GM12878 (cell line): Measurements from ENCODE around the gene EHD4. TPM values are rescaled to one million over a fixed set of nuclear protein-coding genes. Genes with fewer than 3 reads are reported as not detected.
A peak's percentile ranks its signal among the peaks of the same experiment; 100 is the strongest.

ENCODE experiments used
- ATAC-seq: fragments of 200-7000 bp; cut with Tn5 transposase; 3 replicates; pipeline ENCODE4 v1.9.1; 2020; ENCODE audit warnings: mild to moderate bottlenecking, moderate library complexity
- BruUV-seq: library from RNA; stranded (reverse); fragments of 400-500 nt; replicated peaks from 2 replicates; lab custom pipeline; 2021; lab: Mats Ljungman, UMichigan
- CTCF ChIA-PET: fragments of 300-600 bp; sonication (Branson Sonifier 250); formaldehyde crosslinking; extraction: SDS; loops from one replicate; lab custom pipeline; 2021; ENCODE audit warnings: inconsistent platforms; lab: Yijun Ruan, JAX
- POLR2A ChIA-PET: fragments of 350-600 bp; formaldehyde crosslinking; extraction: SDS; loops from one replicate; lab custom pipeline; 2021; ENCODE audit warnings: inconsistent platforms; lab: Charles Lee
- RAD21 ChIA-PET: fragments of 300-600 bp; sonication (Branson Sonifier 250); formaldehyde crosslinking; loops from one replicate; lab custom pipeline; 2023; ENCODE audit warnings: antibody characterized with exemption; ENCODE audit not compliant: unreplicated experiment; lab: Charles Lee
- SMC1A ChIA-PET: fragments of 300-600 bp; sonication (Branson Sonifier 250); formaldehyde crosslinking; loops from one replicate; lab custom pipeline; 2023; ENCODE audit not compliant: unreplicated experiment, uncharacterized antibody; lab: Charles Lee
- DNase-seq: peaks from one replicate; pipeline ENCODE4 v3.0.0-alpha.2; 2011; ENCODE audit warnings: low read depth, low spot score
- FAIRE-seq: peaks from 3 replicates; lab custom pipeline; 2011; peaks lifted over from hg19 to GRCh38; lab: Jason Lieb, UNC
- H2AFZ ChIP-seq: 2 replicates; pipeline ENCODE4 v1.6.0; 2011; ENCODE audit warnings: low read depth, low read length, control low read depth; ENCODE audit not compliant: control insufficient read depth
- H3K27ac ChIP-seq: 2 replicates; pipeline ENCODE4 v1.5.1; 2011; ENCODE audit warnings: control low read depth; ENCODE audit not compliant: control insufficient read depth, insufficient read depth
- H3K27me3 ChIP-seq, 2 experiments: replicated peaks in 1 of 2; 2 replicates each; pipeline versions ENCODE4 v1.6.0 to v1.6.1; 2011; ENCODE audit warnings: low read length in 1 of 2; ENCODE audit not compliant: control insufficient read depth in 2 of 2, insufficient read depth in 2 of 2
- H3K36me3 ChIP-seq, 2 experiments: 2 replicates each; pipeline ENCODE4 v1.5.1; 2011; ENCODE audit warnings: low read length in 1 of 2; ENCODE audit not compliant: control insufficient read depth in 2 of 2, insufficient read depth in 2 of 2
- H3K4me1 ChIP-seq: 2 replicates; pipeline ENCODE4 v1.6.1; 2011; ENCODE audit warnings: mild to moderate bottlenecking, low read length, moderate library complexity, mixed read lengths; ENCODE audit not compliant: control insufficient read depth, insufficient read depth
- H3K4me2 ChIP-seq: 2 replicates; pipeline ENCODE4 v1.6.0; 2011; ENCODE audit warnings: control low read depth; ENCODE audit not compliant: control insufficient read depth, insufficient read depth
- H3K4me3 ChIP-seq: fragments of 200-600 bp; sonication (generic); 2 replicates; pipeline ENCODE4 v1.5.1; 2016
- H3K79me2 ChIP-seq: 2 replicates; pipeline ENCODE4 v1.6.0; 2011; ENCODE audit warnings: low read length; ENCODE audit not compliant: control insufficient read depth, insufficient read depth
- H3K9ac ChIP-seq: 2 replicates; pipeline ENCODE4 v1.8.0; 2011; ENCODE audit warnings: low read length, control low read depth, mixed read lengths; ENCODE audit not compliant: control insufficient read depth, insufficient read depth
- H3K9me3 ChIP-seq: replicated peaks from 3 replicates; pipeline ENCODE4 v1.5.1; 2011; ENCODE audit warnings: mild to moderate bottlenecking, low read length; ENCODE audit not compliant: control insufficient read depth, insufficient read depth
- H4K20me1 ChIP-seq: 2 replicates; pipeline ENCODE4 v1.6.0; 2011; ENCODE audit not compliant: control insufficient read depth, insufficient read depth
- ASH2L ChIP-seq: fragments of 300-600, 200-600 bp; sonication (generic); IDR thresholded peaks from 2 replicates; pipeline ENCODE4 v1.6.1; 2017; ENCODE audit warnings: low read depth, mild to moderate bottlenecking, borderline replicate concordance
- MTA2 ChIP-seq: fragments of 450-650 bp; IDR thresholded peaks from 2 replicates; pipeline ENCODE4 v1.6.1; 2016; ENCODE audit warnings: low read depth, mild to moderate bottlenecking, moderate library complexity
- PAX5 ChIP-seq: IDR thresholded peaks from 2 replicates; pipeline ENCODE4 v1.6.1; 2011; ENCODE audit warnings: low read depth, low read length, borderline replicate concordance
- WGBS: methylation state at CpG from one replicate; pipeline ENCODE4 v1.1.6; 2016; ENCODE audit warnings: low lambda C conversion rate; ENCODE audit not compliant: insufficient replicate concordance, insufficient coverage; ENCODE audit errors: missing lambda C conversion rate; 5-methylcytosine and 5-hydroxymethylcytosine counted together
- in situ Hi-C: fragments of 300-500 bp; cut with MboI; formaldehyde crosslinking; loops from 9 replicates; pipeline ENCODE4 v1.14.3; 2018; ENCODE audit warnings: mixed read lengths
- intact Hi-C: fragments of 100-400 bp; cut with micrococcal nuclease; formaldehyde crosslinking; loops from one replicate; pipeline ENCODE4 v1.14.2; 2022; ENCODE audit not compliant: unreplicated experiment
- polyA plus RNA-seq, 11 experiments: library from polyadenylated mRNA; depleted of rRNA in 4 of 11; unstranded in 6 of 11; stranded (reverse) in 5 of 11; fragments of >200 nt; fragmentation: Nextera tagmentation in 4 of 11; fragmentation: Illumina TruSeq in 1 of 11; extraction: Ambion mirVana in 4 of 11; extraction: Trizol in 1 of 11; gene quantifications; 1 replicate in 1 of 11; 2 replicates in 10 of 11; pipeline versions ENCODE4 v1.2.1 to v1.2.3, GENCODE V29; 2011 to 2016; ENCODE audit warnings: inconsistent platforms in 2 of 11, missing spikeins in 2 of 11, low read depth in 1 of 11
- total RNA-seq, 4 experiments: library from RNA; depleted of rRNA in 3 of 4; stranded (reverse); fragments of >200 nt in 3 of 4; fragmentation: Illumina TruSeq in 1 of 4; extraction: Trizol in 1 of 4; gene quantifications; 2 replicates each; pipeline versions ENCODE4 v1.2.1 to v1.2.3, GENCODE V29; 2013 to 2021

The EHD4 gene
- total and polyA plus RNA-seq, 10 of the 15 experiments (the other 5 are each of a cell fraction or from before 2014, with no cell fraction given): 4.2 to 62.9 (median 44.7) TPM

DNA sequence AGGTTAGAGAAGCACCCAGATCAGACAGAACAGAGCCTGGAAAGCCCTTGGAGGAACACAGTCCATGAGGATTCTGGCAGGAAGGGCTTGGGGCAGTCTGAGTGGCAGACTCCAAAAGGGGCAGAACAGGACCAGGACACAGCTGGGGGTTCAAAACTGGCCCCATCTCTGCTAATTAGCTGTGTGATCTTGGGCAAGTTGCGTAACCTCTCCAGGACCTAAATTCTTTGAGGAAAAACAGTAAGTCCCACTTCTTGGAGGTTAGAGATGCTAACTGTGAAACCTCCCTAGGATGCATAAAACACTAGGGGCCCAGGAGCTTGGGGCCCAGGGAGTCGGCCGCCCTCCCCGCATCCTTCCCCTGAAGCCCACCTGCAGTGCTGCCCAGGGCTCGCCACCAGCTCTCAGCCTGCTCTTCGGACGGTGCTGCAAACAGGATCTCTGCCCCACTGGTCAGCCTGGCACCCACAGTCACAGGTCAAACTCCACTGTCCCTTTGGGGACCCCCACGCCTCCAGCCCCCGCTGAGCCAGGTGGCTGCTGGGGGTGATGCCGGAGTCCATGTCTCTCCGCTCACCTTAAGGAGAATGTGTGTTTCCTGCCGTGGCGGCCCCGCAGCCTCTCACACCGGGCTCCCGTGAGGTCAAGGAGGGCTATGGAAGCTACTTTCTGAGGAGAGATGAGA lies 121.7 kb downstream of the EHD4 start:
- Histone ChIP-seq H3K79me2 (no peaks in the 10 kb centered on the region), H3K4me2 (no peak overlapping the region), H3K4me1 (no peaks in the 10 kb centered on the region), H2AFZ (no peak overlapping the region), H3K9me3 (no peaks in the 10 kb centered on the region), H3K4me3 (no peak overlapping the region), H3K9ac (no peak overlapping the region), H3K27me3 (no peaks in the 10 kb centered on the region), H4K20me1 (no peaks in the 10 kb centered on the region; the same call in 1 of the 2 replicates), H3K27ac (no peak overlapping the region), H3K36me3 (no peaks in the 10 kb centered on the region; a peak in 1 of 4 replicates)
- no peak for TF ChIP-seq ASH2L
- no peak for TF ChIP-seq PAX5
- BruUV-seq: no TSS peak
- intact Hi-C loops: no loop called here
- SMC1A ChIA-PET: no interaction called here
- POLR2A ChIA-PET: no interaction called here
- ATAC-seq: no peak
- no peak for DNase-seq
- in situ Hi-C loops: no loop called here
- RAD21 ChIA-PET: no interaction called here
- 51% methylated on average over 16 of the region's 16 CpGs for WGBS
- FAIRE-seq: no peak
- CTCF ChIA-PET: no interaction called here

DNA sequence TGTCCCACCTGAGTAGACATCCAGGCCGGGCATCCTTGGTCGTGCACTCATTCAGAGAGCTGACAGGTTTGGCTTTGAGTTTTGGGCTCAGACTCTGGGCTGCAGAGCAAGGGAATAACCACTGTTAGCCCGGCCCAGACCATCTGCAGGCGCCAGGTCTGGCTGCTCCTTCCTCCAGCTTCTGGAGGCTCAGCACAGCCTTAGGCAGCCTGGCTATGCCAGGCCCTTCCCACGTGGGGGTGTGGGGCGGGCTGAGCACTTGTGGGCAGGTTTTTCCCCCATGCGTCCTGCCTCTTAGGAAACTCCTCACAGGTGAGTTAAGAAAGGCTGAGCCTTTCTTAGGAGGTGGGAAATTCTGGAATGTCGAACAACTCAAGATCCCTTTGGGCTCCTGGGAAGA lies 122.5 kb downstream of the EHD4 start:
- H3K4me3 ChIP-seq: no peak overlapping the region
- no peaks in the 10 kb centered on the region for H3K9me3 ChIP-seq
- no peak overlapping the region for H3K27ac ChIP-seq
- H3K4me1 ChIP-seq: no peaks in the 10 kb centered on the region
- H3K27me3 ChIP-seq: no peaks in the 10 kb centered on the region
- H2AFZ ChIP-seq: no peak overlapping the region
- no peak for FAIRE-seq
- DNase-seq: no peak
- POLR2A ChIA-PET: no interaction called here
- SMC1A ChIA-PET: no interaction called here
- no peak for TF ChIP-seq MTA2
- peak; percentile 14; the same call in 1 of the 3 replicates for ATAC-seq
- no peaks in the 10 kb centered on the region; a peak in 1 of 4 replicates for H3K36me3 ChIP-seq
- 40% methylated on average over 8 of the region's 8 CpGs for WGBS
- RAD21 ChIA-PET: no interaction called here
- no peak overlapping the region for H3K4me2 ChIP-seq
- in situ Hi-C loops: no loop called here
- H3K9ac ChIP-seq: no peak overlapping the region
- intact Hi-C loops: no loop called here
- no peaks in the 10 kb centered on the region for H3K79me2 ChIP-seq
- CTCF ChIA-PET: interaction anchor here (1.1 kb wide), 1 partner anchor 77 kb away, joined by 3 read pairs; no protein-coding TSS in a partner anchor
- no peaks in the 10 kb centered on the region; the same call in 1 of the 2 replicates for H4K20me1 ChIP-seq
- no TSS peak for BruUV-seq
